Smooth muscle cell of the brain vasculature (primary cell): ENCODE results near the gene STPG1.

Experiments
- DNase-seq: peaks from one replicate; pipeline ENCODE4 v3.0.0-alpha.2; 2012; ENCODE audit warnings: low read depth, low spot score

Gene STPG1

DNA sequence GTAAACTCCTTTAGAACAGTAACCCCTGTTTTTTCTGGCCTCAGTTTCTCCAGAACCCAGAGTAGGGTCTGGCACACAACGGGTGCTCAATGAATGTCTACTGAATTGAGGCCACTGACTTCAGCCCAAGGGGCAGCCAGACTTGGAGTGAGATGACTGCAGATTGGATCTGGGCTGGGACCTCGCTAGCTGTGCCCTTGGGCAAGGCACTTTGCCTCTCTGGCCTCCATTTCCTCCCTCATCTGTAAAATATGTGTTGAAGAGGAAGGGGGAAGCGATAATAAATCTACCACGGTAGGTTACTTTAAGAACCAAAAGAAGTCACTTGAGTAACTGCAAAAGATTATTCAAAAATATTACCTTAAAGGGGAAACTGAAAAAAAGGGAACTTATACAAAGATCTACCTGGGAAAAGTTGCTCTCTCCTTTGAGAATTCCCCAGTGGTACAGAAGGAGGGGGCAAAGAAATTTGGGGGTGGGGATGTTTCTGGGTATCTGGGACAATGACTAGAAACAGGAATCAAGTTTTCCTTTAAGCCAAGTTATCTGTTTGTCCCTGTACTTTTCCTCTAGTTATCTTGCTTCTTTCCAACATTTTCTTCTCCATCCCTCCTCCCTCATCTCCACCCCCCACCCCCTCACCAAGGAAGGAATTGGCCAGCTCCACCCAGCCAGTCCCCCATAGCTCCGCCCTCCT lies 94.8 kb downstream of the STPG1 start:
- no peak for DNase-seq

GRCh38 chr1:24317956-24318614 lies 95.5 kb downstream of the STPG1 start:
- no peak for DNase-seq

- no peak for DNase-seq
Measured at GRCh38 chr1:24317081-24317480, 96.5 kb downstream of the STPG1 start.

GRCh38 chr1:24316645-24317044 lies 96.9 kb downstream of the STPG1 start:
- DNase-seq, result no peak

- DNase-seq, result no peak
Measured at GRCh38 chr1:24315391-24315790, 98.2 kb downstream of the STPG1 start.

GRCh38 chr1:24311741-24312140 lies 101.8 kb downstream of the STPG1 start:
- DNase-seq, result no peak

DNA sequence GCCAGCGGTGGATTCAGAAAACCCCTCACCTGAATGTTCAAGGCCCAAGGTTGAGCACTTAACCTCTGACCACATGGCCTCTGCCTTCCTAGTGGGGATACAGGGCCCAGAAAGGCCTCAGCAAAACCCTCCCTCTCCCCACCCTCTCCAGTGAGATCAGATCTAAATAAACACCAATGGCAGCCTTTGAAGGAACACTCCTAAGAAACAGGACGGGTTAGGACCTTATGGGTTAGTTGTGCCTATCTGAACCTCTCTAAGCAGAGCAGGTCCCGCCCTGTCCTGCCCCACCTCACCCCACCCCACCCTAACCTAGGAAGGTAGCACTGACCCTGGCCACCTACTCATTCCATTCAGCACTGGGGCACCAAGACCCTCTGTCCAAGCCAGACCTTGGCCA lies 102.3 kb downstream of the STPG1 start:
- no peak for DNase-seq

GRCh38 chr1:24309762-24310485 lies 103.7 kb downstream of the STPG1 start:
- DNase-seq, result no peak

DNA sequence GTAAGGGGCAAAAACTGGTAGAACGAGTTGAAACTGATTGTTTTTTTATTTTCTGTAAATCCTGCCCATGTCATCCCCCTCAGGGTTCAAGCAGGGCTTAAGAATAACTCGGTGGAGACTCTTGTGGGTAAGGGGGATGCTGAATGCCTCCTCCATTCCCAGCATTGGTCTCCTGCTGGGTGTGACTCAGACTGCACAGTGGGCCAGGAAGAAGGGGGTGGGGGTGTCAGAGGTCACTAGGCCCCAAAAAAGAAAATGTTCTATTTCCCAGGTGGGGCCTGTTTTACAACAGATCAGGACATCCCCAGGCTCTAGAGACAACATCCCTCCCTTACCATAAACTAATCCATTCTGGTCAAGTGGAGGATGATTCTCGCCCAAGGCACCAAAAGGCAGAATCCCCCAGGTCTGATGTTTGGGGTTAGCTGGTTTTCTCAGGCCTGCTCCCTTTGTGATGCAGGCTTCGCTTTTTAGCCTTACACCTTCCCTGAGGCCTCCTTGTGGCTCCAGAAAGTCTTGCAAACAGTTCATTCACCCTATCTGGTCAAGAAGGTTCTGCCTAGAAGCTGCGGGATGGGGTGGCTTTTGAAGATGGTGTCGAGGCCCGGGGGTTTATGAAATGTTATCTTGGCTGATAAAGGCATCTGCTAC lies 105.1 kb downstream of the STPG1 start:
- DNase-seq, result no peak
